GM18873 (cell line): ENCODE data around the gene TBC1D22A.
"Not testable (repeated sequence)": the region's sequence is repeated elsewhere in the genome, so short reads cannot be mapped to it uniquely, and the experiment has no call there.

Experiments used
- ATAC-seq: cut with Tn5 transposase; IDR thresholded peaks from one replicate; pipeline ENCODE4 v1.9.1; 2021; ENCODE audit warnings: mild to moderate bottlenecking, moderate library complexity, moderate number of reproducible peaks; ENCODE audit not compliant: unreplicated experiment, low FRiP score

TBC1D22A gene

GRCh38 chr22:46809153-46809885 is 46.9 kb downstream of the TBC1D22A start:
- ATAC-seq, result no peak

- ATAC-seq, result no peak
Observed at GRCh38 chr22:46810856-46811786, 48.7 kb downstream of the TBC1D22A start.

- ATAC-seq, result no peak
Observed at GRCh38 chr22:46812034-46812605, 49.7 kb downstream of the TBC1D22A start.

- ATAC-seq, result no peak
Observed at GRCh38 chr22:46812788-46813187, 50.3 kb downstream of the TBC1D22A start.

GRCh38 chr22:46813816-46814597 is 51.6 kb downstream of the TBC1D22A start:
- no peak for ATAC-seq

- ATAC-seq, result no peak
Observed at GRCh38 chr22:46815132-46815531, 52.7 kb downstream of the TBC1D22A start.

- no peak for ATAC-seq
Observed at GRCh38 chr22:46815559-46815895, 53.1 kb downstream of the TBC1D22A start.

GRCh38 chr22:46815896-46816731 is 53.7 kb downstream of the TBC1D22A start:
- ATAC-seq, result no peak

GRCh38 chr22:46817390-46817789 is 54.9 kb downstream of the TBC1D22A start:
- ATAC-seq, result not testable (repeated sequence)

- ATAC-seq, result no peak
Observed at GRCh38 chr22:46823248-46823647, 60.8 kb downstream of the TBC1D22A start.

- ATAC-seq, result no peak
Observed at GRCh38 chr22:46823654-46824053, 61.2 kb downstream of the TBC1D22A start.

- ATAC-seq, result no peak
Observed at GRCh38 chr22:46824344-46824909, 62.0 kb downstream of the TBC1D22A start.

GRCh38 chr22:46824980-46825544 is 62.6 kb downstream of the TBC1D22A start:
- ATAC-seq, result no peak

GRCh38 chr22:46826438-46827135 is 64.1 kb downstream of the TBC1D22A start:
- ATAC-seq, result no peak

- no peak for ATAC-seq
Observed at GRCh38 chr22:46827136-46827780, 64.8 kb downstream of the TBC1D22A start.

GRCh38 chr22:46827781-46828180 is 65.3 kb downstream of the TBC1D22A start:
- ATAC-seq, result no peak

- no peak for ATAC-seq
Observed at GRCh38 chr22:46828323-46828900, 66.0 kb downstream of the TBC1D22A start.
